ENCODE measurements around the gene RPTOR.

The RPTOR gene

DNA sequence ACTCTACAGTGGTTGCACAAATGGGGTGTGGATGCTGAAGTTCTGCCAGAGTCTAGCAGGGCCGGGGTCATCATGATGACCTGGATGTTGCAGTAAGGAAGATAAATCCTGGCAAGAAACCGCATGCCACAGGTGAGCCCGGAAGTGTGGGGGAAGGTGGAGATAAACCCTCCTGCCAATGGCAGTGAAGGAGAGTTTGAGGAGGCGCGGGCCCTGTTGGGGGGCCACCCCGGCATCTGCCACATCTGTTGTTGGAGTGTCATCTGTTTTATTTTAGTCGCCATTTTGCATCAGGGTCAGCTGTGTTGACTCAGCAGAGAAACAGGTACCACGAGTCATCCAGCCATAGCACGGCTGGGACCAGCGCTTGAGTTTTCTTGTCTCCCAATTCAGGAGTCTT lies 273.2 kb downstream of the RPTOR start:
- Histone ChIP-seq H3K4me1 (ENCODE audit: insufficient read depth, low read length) (peaks cover 7% of the 10 kb centered on the region; the same call in 1 of the 2 replicates), H3K27ac (ENCODE audit: low read depth, low read length) (no peak overlapping the region), H3K9me3 (ENCODE audit: insufficient read depth, low read depth, low read length) (no peaks in the 10 kb centered on the region), H3K27me3 (ENCODE audit: insufficient read depth, low read length) (no peaks in the 10 kb centered on the region), H3K4me3 (ENCODE audit: low read length) (no peak overlapping the region), H3K9ac (ENCODE audit: low read depth, low read length) (no peak overlapping the region), H3K36me3 (ENCODE audit: insufficient read depth, low read length) (peaks cover 3% of the 10 kb centered on the region; the same call in 1 of the 2 replicates)
- WGBS, result 90% methylated on average over 10 of the region's 10 CpGs

DNA sequence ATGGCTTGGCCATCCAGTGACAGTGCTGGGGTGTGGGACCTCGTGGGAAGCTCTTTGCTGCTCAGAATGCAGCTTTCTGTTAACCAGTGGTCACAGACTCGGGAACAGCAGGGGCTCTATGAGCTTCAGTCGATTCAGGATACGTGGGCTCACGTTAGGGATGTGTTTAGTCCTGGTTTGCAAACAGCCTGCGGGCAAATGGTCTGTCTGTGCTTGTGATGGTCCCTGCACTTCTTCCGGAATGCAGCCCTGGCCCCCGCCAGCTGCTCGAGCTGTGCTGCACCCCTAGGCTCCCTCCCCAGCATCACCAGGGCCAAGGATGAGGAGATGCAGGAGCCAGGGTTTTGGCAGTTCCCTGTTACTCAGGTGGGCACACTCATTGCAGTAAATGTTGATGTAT lies 274.2 kb downstream of the RPTOR start:
- Histone ChIP-seq H3K4me3 (ENCODE audit: low read length) (no peak overlapping the region), H3K4me1 (ENCODE audit: insufficient read depth, low read length) (peaks cover 7% of the 10 kb centered on the region; the same call in 1 of the 2 replicates), H3K9ac (ENCODE audit: low read depth, low read length) (no peak overlapping the region), H3K9me3 (ENCODE audit: insufficient read depth, low read depth, low read length) (no peaks in the 10 kb centered on the region), H3K36me3 (ENCODE audit: insufficient read depth, low read length) (peaks cover 8% of the 10 kb centered on the region), H3K27me3 (ENCODE audit: insufficient read depth, low read length) (no peaks in the 10 kb centered on the region), H3K27ac (ENCODE audit: low read depth, low read length) (no peak overlapping the region)
- 85% methylated on average over 9 of the region's 9 CpGs for WGBS

- H3K36me3 ChIP-seq (ENCODE audit: insufficient read depth, low read length), result peaks cover 10% of the 10 kb centered on the region
These were observed 275.0 kb downstream of the RPTOR start for GRCh38 chr17:80819422-80820164.

GRCh38 chr17:80820331-80820730 lies 275.7 kb downstream of the RPTOR start:
- no peaks in the 10 kb centered on the region for H3K9me3 ChIP-seq (ENCODE audit: insufficient read depth, low read depth, low read length)
- no peak overlapping the region for H3K9ac ChIP-seq (ENCODE audit: low read depth, low read length)
- 87% methylated on average over 12 of the region's 13 CpGs for WGBS
- H3K27ac ChIP-seq (ENCODE audit: low read depth, low read length), result 0 out of 2 replicates have a peak overlapping the region, but pooled peaks have one; percentile 8
- H3K4me3 ChIP-seq (ENCODE audit: low read length), result no peak overlapping the region
- peaks cover 10% of the 10 kb centered on the region for H3K36me3 ChIP-seq (ENCODE audit: insufficient read depth, low read length)
- no peaks in the 10 kb centered on the region for H3K27me3 ChIP-seq (ENCODE audit: insufficient read depth, low read length)
- peaks cover 7% of the 10 kb centered on the region; the same call in 1 of the 2 replicates for H3K4me1 ChIP-seq (ENCODE audit: insufficient read depth, low read length)

More at GRCh38 chr17:80819422-80820164, 275.0 kb downstream of the RPTOR start:
- Histone ChIP-seq H3K27ac (ENCODE audit: low read depth, low read length) (no peak overlapping the region), H3K4me3 (ENCODE audit: low read length) (no peak overlapping the region), H3K9ac (ENCODE audit: low read depth, low read length) (no peak overlapping the region), H3K9me3 (ENCODE audit: insufficient read depth, low read depth, low read length) (no peaks in the 10 kb centered on the region), H3K4me1 (ENCODE audit: insufficient read depth, low read length) (peaks cover 7% of the 10 kb centered on the region; the same call in 1 of the 2 replicates), H3K27me3 (ENCODE audit: insufficient read depth, low read length) (no peaks in the 10 kb centered on the region)
- 91% methylated on average over 23 of the region's 23 CpGs for WGBS

DNA sequence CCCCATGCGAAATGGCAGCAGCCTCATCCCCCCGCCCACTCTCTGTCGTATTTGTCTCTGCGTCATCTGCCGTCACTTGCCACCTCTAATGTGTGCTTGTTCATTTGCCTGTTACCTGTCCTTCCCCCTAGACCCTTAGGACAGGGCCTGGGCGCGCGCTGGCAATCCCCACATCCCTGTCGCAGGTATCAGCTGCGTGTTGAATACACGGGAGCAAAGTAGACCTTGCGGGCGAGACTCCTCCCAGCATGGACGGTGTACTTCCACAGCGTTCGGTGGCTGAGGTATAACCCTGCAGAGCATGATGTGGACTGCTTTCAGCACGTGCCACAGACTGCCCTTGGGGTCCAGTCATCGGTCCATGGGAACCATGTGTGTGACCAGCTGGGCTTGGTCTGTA lies 276.9 kb downstream of the RPTOR start:
- Histone ChIP-seq H3K9me3 (ENCODE audit: insufficient read depth, low read depth, low read length) (no peaks in the 10 kb centered on the region), H3K27ac (ENCODE audit: low read depth, low read length) (no peak overlapping the region), H3K4me3 (ENCODE audit: low read length) (no peak overlapping the region), H3K27me3 (ENCODE audit: insufficient read depth, low read length) (no peaks in the 10 kb centered on the region), H3K9ac (ENCODE audit: low read depth, low read length) (no peak overlapping the region), H3K36me3 (ENCODE audit: insufficient read depth, low read length) (peaks cover 13% of the 10 kb centered on the region), H3K4me1 (ENCODE audit: insufficient read depth, low read length) (peaks cover 9% of the 10 kb centered on the region; the same call in 1 of the 2 replicates)
- WGBS, result 97% methylated on average over 18 of the region's 18 CpGs

DNA sequence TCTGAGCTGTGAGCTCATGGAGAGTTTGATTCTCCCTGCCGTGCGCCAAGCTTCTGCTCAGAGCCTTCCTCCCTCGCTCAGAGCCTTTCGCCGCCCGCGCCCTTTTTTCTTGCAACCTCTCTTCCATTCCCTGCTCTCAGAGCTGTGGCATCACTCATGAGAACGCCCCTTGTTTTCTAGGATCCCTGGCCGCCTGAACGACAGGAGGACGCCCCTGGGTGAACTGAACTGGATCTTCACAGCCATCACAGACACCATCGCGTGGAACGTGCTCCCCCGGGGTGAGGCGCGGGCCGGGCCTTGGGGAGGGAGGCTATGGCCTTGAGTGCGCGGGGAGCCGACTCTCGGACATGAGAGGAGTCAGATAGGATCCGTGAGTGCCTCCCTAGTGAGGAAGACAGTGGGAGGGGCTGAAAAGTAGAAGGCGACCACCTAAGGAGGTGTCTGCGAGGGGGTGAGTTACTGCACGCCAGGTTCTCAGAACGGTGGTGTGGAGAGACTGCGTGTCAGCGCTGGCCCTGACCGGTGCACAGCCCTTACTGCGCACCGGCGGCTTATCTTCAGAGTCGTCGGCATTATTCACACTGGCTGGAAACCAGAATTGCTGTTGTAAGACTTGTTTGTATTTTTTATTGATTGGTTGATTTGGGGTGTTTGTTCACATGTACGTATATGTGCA lies 277.5 kb downstream of the RPTOR start:
- H3K27me3 ChIP-seq (ENCODE audit: insufficient read depth, low read length), result no peaks in the 10 kb centered on the region
- peaks cover 13% of the 10 kb centered on the region for H3K36me3 ChIP-seq (ENCODE audit: insufficient read depth, low read length)
- no peak overlapping the region for H3K9ac ChIP-seq (ENCODE audit: low read depth, low read length)
- no peak overlapping the region for H3K4me3 ChIP-seq (ENCODE audit: low read length)
- 96% methylated on average over 36 of the region's 36 CpGs for WGBS
- H3K27ac ChIP-seq (ENCODE audit: low read depth, low read length), result no peak overlapping the region
- H3K4me1 ChIP-seq (ENCODE audit: insufficient read depth, low read length), result peaks cover 15% of the 10 kb centered on the region
- H3K9me3 ChIP-seq (ENCODE audit: insufficient read depth, low read depth, low read length), result no peaks in the 10 kb centered on the region

GRCh38 chr17:80822700-80823410 lies 278.2 kb downstream of the RPTOR start:
- peaks cover 13% of the 10 kb centered on the region for H3K36me3 ChIP-seq (ENCODE audit: insufficient read depth, low read length)
- no peak overlapping the region for H3K4me3 ChIP-seq (ENCODE audit: low read length)
- WGBS, result 93% methylated on average over 20 of the region's 20 CpGs
- no peak overlapping the region for H3K9ac ChIP-seq (ENCODE audit: low read depth, low read length)
- H3K27me3 ChIP-seq (ENCODE audit: insufficient read depth, low read length), result no peaks in the 10 kb centered on the region
- no peak overlapping the region for H3K27ac ChIP-seq (ENCODE audit: low read depth, low read length)
- peaks cover 21% of the 10 kb centered on the region for H3K4me1 ChIP-seq (ENCODE audit: insufficient read depth, low read length)
- H3K9me3 ChIP-seq (ENCODE audit: insufficient read depth, low read depth, low read length), result no peaks in the 10 kb centered on the region

GRCh38 chr17:80824549-80825470 lies 280.2 kb downstream of the RPTOR start:
- H3K36me3 ChIP-seq (ENCODE audit: insufficient read depth, low read length), result peaks cover 13% of the 10 kb centered on the region
- peaks cover 33% of the 10 kb centered on the region for H3K4me1 ChIP-seq (ENCODE audit: insufficient read depth, low read length)
- WGBS, result 94% methylated on average over 36 of the region's 36 CpGs
- H3K27ac ChIP-seq (ENCODE audit: low read depth, low read length), result no peak overlapping the region
- no peak overlapping the region for H3K9ac ChIP-seq (ENCODE audit: low read depth, low read length)
- H3K9me3 ChIP-seq (ENCODE audit: insufficient read depth, low read depth, low read length), result no peaks in the 10 kb centered on the region
- no peak overlapping the region for H3K4me3 ChIP-seq (ENCODE audit: low read length)
- H3K27me3 ChIP-seq (ENCODE audit: insufficient read depth, low read length), result no peaks in the 10 kb centered on the region

- no peak overlapping the region for H3K4me3 ChIP-seq (ENCODE audit: low read length)
- H3K9me3 ChIP-seq (ENCODE audit: insufficient read depth, low read depth, low read length), result no peaks in the 10 kb centered on the region
These were observed 281.1 kb downstream of the RPTOR start for GRCh38 chr17:80825471-80826345.

More at GRCh38 chr17:80825471-80826345, 281.1 kb downstream of the RPTOR start:
- Histone ChIP-seq H3K27me3 (ENCODE audit: insufficient read depth, low read length) (no peaks in the 10 kb centered on the region), H3K9ac (ENCODE audit: low read depth, low read length) (no peak overlapping the region), H3K36me3 (ENCODE audit: insufficient read depth, low read length) (peaks cover 13% of the 10 kb centered on the region), H3K4me1 (ENCODE audit: insufficient read depth, low read length) (peaks cover 27% of the 10 kb centered on the region), H3K27ac (ENCODE audit: low read depth, low read length) (no peak overlapping the region)
- 88% methylated on average over 28 of the region's 28 CpGs for WGBS
